GM18861 (cell line): ENCODE measurements around the gene YKT6.

Source experiments
- ATAC-seq: cut with Tn5 transposase; IDR thresholded peaks from one replicate; pipeline ENCODE4 v1.9.1; 2021; ENCODE audit not compliant: unreplicated experiment

YKT6 gene

DNA sequence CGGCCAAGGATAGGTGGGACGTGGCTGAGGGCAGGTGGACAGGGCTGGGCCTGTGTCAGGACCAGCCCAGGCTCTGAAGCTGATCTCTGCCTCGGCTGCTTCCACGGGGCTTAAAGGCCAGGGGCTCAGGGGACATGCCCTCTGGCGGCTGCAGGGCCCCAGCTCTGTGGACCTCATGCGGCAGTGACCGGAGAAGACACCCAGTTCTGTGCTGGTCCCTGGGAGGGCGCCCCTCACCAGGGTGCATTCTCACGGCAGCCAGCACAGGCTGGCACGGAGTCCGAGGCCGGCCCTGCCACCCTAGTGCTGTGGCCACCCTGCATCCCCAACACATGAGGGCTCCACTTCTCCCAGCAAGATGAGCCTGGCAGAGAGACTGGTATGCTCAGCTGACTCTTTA, 30.3 kb downstream of the YKT6 start:
- no peak for ATAC-seq

- no peak for ATAC-seq
Observed at GRCh38 chr7:44232396-44232795, 31.6 kb downstream of the YKT6 start.

GRCh38 chr7:44232901-44233715, 32.3 kb downstream of the YKT6 start:
- ATAC-seq: no peak

- ATAC-seq: no peak
Observed at GRCh38 chr7:44235066-44235465, 34.3 kb downstream of the YKT6 start.

GRCh38 chr7:44235582-44236332, 35.0 kb downstream of the YKT6 start:
- no peak for ATAC-seq

GRCh38 chr7:44236333-44236728, 35.6 kb downstream of the YKT6 start:
- no peak for ATAC-seq

GRCh38 chr7:44237696-44238095, 36.9 kb downstream of the YKT6 start:
- ATAC-seq: no peak

- ATAC-seq: no peak
Observed at GRCh38 chr7:44238116-44238695, 37.4 kb downstream of the YKT6 start.

GRCh38 chr7:44239361-44239760, 38.6 kb downstream of the YKT6 start:
- ATAC-seq: no peak

DNA sequence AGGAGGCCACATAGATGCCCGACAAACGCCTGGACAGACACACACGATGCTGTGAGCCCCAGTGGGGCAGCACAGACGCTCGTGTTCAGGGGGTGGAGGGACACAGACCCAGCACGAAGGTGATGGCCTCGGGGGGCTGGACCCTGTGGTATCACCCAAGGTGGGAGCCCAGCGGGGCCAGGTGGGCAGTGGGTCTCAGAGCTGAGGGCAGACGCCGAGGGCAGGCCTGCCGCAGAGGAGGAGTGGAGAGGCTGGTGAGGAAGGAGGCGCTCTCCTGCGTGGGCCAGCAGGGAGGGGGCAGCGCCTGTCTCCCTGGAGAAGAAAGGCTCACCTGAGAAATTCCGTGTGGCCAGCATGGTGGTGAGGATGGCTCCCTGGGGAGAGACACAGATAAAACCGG, 39.6 kb downstream of the YKT6 start:
- no peak for ATAC-seq

DNA sequence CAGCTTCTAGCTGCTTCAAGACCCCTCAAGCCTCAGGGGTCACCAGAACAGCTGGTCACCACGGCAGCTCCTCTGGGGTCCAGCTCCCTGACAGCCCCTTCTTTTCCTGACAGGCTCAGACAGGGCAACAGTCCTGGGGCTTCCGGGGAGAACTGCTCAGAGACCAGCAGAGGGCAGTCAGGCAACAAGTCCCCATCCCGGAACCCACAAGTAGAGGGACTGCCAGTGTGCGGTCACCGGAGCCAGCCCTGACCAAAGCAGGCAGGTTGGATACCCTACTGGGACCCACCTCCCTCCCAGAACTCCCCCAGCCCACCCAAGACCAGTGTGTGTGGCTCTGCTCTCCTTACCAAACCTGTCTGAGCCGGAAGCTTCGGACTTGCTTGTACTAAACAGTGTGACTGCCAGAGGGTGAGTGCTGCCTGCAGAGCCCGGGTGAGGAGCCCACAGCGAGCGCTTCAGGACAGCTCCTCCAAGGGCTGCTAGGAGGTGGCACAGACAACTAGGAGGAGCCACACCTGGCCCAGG, 40.3 kb downstream of the YKT6 start:
- ATAC-seq: peak; percentile 67

GRCh38 chr7:44242091-44242490, 41.3 kb downstream of the YKT6 start:
- no peak for ATAC-seq

DNA sequence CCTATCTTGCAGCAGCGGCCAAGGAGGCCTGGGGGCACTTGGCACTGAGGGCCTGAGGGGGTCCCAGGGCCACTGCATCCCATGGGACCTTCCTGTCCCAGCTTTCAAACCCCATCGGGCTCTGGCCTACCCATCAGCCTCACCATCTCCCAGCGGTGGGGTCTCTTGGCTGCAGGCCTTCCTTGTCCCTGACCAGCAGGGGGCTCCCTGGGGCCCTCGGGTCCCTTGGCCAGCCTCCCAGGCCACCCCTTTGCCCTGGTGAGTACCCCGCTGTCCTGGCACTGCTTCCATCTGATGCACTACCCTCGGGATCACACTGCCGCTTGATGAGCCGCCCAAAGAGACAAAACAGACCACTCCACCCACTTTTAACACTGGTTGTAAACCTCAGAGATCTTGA, 43.5 kb downstream of the YKT6 start:
- no peak for ATAC-seq

DNA sequence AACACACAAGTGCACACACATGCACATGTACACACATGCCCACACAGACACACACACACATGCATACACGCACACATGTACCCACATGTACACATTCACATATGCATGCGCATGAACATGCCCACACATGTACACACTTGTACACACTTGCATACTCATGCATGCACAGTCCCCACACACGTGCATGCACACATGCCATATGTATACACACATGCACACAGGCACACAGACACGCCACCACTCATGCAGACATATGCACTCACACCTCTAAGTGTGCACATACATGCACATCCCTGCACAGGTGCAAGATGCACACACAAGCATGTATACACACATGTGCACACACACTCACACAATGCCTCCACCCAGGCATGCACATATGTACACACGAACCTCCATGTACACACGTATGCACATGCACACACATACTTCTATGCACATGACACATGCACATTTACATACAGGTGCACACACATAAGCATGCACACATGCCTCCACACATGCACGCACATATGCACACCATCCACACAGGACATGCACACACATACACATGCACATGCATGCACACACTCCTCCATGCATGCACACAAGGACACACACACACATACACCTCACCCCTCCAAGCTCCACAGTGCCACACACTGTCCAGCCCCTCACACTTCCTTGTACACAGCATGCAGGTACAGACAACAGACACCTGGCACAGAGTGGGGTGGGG, 45.8 kb downstream of the YKT6 start:
- no peak for ATAC-seq

GRCh38 chr7:44247868-44248651, 47.3 kb downstream of the YKT6 start:
- ATAC-seq: no peak

- ATAC-seq: no peak
Observed at GRCh38 chr7:44249639-44250234, 49.0 kb downstream of the YKT6 start.

GRCh38 chr7:44251269-44251668, 50.5 kb downstream of the YKT6 start:
- no peak for ATAC-seq

GRCh38 chr7:44251881-44252280, 51.1 kb downstream of the YKT6 start:
- no peak for ATAC-seq

DNA sequence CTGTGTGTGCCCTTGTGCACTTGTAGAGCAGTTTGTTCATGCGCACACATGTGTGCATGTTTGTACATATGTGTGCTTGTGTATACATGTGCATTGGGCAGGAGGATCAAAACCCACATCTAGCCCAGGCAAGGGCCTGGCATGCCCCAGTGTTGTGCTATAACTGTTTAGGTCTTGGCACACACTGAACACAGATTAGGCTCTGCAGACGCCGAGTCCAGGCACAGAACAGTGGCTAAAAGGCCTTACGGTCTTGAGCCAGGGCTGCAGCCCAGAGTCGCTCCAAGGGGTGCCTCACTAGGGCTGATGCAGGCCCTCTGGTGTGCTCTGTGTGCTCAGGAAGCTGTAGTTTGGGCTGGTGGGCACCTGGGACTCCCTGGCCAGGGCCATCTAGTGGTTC, 55.7 kb downstream of the YKT6 start:
- no peak for ATAC-seq

GRCh38 chr7:44257213-44257612, 56.4 kb downstream of the YKT6 start:
- no peak for ATAC-seq
